Nephron (organoid): ENCODE measurements around the gene SLC31A1.
A peak's percentile ranks its signal among the peaks of the same experiment; 100 is the strongest.

ENCODE experiments used
- H3K27ac Mint-ChIP-seq, 3 experiments: 2 replicates each; pipeline ENCODE4 v1.8.0; 2020; ENCODE audit warnings: mixed read lengths in 3 of 3, mild to moderate bottlenecking in 2 of 3, moderate library complexity in 1 of 3
- H3K27me3 Mint-ChIP-seq: 2 replicates; pipeline ENCODE4 v1.8.0; 2021; ENCODE audit warnings: low read depth, mild to moderate bottlenecking, moderate library complexity, mixed read lengths
- H3K36me3 Mint-ChIP-seq: 2 replicates; pipeline ENCODE4 v1.8.0; 2020; ENCODE audit warnings: low read depth, mixed read lengths
- H3K4me1 Mint-ChIP-seq: 2 replicates; pipeline ENCODE4 v1.8.0; 2020; ENCODE audit warnings: mixed read lengths
- H3K4me3 Mint-ChIP-seq, 3 experiments: 2 replicates each; pipeline ENCODE4 v1.8.0; 2020; ENCODE audit warnings: mild to moderate bottlenecking in 3 of 3, mixed read lengths in 3 of 3, moderate library complexity in 2 of 3
- H3K9me3 Mint-ChIP-seq: 2 replicates; pipeline ENCODE4 v1.8.0; 2020; ENCODE audit warnings: mixed read lengths
- TF ChIP-seq, protein P1 (sequence below), 3 experiments: fragments of 200-600 bp; sonication (generic); IDR thresholded peaks; one replicate each; pipeline ENCODE4 v1.5.0; 2021; ENCODE audit warnings: antibody characterized with exemption in 3 of 3; ENCODE audit not compliant: unreplicated experiment in 3 of 3

The SLC31A1 gene

DNA sequence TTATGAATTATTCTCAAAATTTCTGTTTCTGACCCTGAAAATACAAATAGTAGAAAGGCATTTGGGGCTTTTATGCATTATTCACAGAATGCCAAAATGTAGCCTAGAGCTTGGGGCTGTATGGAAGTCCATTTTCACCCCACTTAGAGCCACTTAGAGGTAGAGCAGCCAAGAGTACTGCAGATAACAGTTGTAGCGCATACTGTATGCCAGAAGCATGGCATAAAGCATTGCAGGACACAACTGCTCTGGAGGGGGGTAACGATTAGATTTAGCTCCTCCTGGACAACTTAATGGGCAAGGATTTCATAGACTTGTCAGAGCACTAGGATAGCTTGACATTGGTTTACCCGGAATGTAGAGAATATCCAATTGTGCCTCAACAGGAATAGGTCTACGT lies 15.7 kb downstream of the SLC31A1 start:
- Mint-ChIP-seq H3K9me3 (no peaks in the 10 kb centered on the region), H3K4me1 (no peaks in the 10 kb centered on the region), H3K27me3 (no peaks in the 10 kb centered on the region)

DNA sequence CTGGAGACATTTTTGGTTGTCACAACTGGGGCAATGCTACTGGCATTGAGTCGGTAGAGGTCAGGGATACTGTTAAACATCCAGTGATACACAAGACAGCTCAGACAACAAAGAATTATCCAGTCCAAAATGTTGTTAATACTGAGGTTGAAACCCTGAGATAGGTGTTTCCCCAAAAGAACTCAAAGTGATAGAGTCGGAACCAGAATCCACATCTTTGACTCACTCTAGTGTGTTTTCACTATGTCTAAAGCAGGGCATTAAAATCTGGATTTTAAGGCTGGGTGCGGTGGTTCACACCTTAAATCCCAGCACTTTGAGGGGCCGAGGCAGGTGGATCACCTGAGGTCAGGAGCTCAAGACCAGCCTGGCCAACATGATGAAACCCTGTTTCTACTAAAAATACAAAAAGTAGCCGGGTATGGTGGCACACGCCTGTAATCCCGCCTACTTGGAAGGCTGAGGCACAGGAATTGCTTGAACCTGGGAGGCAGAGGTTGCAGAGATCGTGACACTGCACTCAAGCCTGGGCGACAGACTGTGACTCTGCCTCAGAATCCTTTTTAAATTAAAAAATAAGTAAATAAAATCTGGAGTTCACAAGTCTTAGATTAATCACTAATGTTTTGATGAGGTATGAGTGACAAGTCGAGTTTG lies 17.0 kb downstream of the SLC31A1 start:
- no peak overlapping the region for H3K4me3 Mint-ChIP-seq
- no peaks in the 10 kb centered on the region for H3K9me3 Mint-ChIP-seq
- TF ChIP-seq, protein P1, sequence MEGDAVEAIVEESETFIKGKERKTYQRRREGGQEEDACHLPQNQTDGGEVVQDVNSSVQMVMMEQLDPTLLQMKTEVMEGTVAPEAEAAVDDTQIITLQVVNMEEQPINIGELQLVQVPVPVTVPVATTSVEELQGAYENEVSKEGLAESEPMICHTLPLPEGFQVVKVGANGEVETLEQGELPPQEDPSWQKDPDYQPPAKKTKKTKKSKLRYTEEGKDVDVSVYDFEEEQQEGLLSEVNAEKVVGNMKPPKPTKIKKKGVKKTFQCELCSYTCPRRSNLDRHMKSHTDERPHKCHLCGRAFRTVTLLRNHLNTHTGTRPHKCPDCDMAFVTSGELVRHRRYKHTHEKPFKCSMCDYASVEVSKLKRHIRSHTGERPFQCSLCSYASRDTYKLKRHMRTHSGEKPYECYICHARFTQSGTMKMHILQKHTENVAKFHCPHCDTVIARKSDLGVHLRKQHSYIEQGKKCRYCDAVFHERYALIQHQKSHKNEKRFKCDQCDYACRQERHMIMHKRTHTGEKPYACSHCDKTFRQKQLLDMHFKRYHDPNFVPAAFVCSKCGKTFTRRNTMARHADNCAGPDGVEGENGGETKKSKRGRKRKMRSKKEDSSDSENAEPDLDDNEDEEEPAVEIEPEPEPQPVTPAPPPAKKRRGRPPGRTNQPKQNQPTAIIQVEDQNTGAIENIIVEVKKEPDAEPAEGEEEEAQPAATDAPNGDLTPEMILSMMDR (IDR thresholded peaks at IDR 0.05; ENCODE audit: unreplicated experiment in 3 of 3): no peak
- H3K27ac Mint-ChIP-seq: no peak overlapping the region
- no peaks in the 10 kb centered on the region for H3K27me3 Mint-ChIP-seq
- no peaks in the 10 kb centered on the region for H3K36me3 Mint-ChIP-seq
- H3K4me1 Mint-ChIP-seq: no peaks in the 10 kb centered on the region

More for the DNA sequence above, 15.7 kb downstream of the SLC31A1 start:
- H3K36me3 Mint-ChIP-seq: no peaks in the 10 kb centered on the region
- TF ChIP-seq, protein P1 (IDR thresholded peaks at IDR 0.05; ENCODE audit: unreplicated experiment in 3 of 3): no peak
- H3K4me3 Mint-ChIP-seq: no peak overlapping the region
- no peak overlapping the region for H3K27ac Mint-ChIP-seq

DNA sequence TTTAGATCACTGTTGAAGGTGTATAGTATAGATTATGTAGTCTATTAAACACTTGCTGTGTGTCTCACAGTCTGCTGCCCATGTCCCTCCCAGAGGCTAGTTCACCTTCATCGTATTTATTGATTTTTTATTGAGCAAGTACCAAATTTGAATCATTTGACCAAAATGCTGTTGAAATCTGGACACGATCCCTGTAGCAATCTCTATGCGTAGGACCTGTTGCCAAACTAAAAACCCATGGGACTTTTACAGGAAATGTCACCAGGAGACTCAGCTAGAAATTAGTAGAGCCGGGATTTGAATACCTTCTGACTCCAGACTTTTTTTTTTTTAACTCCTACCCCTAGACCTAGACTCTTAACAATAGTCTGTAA lies 17.5 kb downstream of the SLC31A1 start:
- Mint-ChIP-seq H3K27ac (no peak overlapping the region), H3K9me3 (no peaks in the 10 kb centered on the region), H3K36me3 (no peaks in the 10 kb centered on the region), H3K4me1 (no peaks in the 10 kb centered on the region), H3K4me3 (no peak overlapping the region), H3K27me3 (no peaks in the 10 kb centered on the region)
- TF ChIP-seq, protein P1 (IDR thresholded peaks at IDR 0.05; ENCODE audit: unreplicated experiment in 3 of 3): no peak

DNA sequence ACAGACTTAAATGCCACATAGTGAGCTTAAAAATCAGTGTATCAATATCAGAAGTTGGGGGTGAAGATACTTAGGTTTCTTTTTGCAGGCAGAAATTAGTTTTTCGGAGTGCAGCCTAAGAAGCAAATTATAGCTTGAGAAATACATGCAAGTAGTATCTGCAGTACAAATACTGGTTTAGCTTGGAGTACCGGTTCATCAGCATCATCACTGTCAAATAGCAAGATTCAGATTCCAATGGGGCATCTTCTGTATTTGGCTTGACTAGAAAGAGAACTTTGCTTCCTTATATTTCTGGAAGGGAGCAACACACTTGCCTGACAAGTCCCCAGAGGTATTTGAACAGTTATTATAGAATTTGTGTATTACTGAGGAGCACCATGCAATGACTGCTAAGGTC lies 19.8 kb downstream of the SLC31A1 start:
- Mint-ChIP-seq H3K27me3 (no peaks in the 10 kb centered on the region), H3K4me3 (no peak overlapping the region), H3K36me3 (no peaks in the 10 kb centered on the region), H3K27ac (no peak overlapping the region), H3K4me1 (no peaks in the 10 kb centered on the region), H3K9me3 (no peaks in the 10 kb centered on the region)
- TF ChIP-seq, protein P1 (IDR thresholded peaks at IDR 0.05; ENCODE audit: unreplicated experiment in 3 of 3): no peak

DNA sequence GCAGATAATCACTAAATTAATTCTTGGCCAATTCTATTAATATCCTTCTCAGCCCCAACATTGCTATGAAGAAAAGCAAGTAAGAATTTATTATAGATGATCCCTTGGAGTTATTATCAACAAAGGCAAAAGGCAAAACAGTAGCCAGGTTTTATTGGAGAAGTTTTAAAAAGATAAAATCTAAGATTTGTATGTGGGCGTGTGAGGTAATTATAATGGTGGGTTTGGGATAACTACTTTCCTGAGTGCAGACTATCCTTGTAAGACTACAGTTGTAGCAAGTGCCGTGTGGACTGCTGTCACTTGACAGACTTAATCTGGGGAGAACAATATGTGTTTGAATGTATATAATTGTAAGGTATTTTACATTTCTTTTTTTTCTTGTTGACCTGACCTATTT lies 23.2 kb downstream of the SLC31A1 start:
- H3K27ac Mint-ChIP-seq: no peak overlapping the region
- peaks cover 13% of the 10 kb centered on the region for H3K36me3 Mint-ChIP-seq
- no peak overlapping the region for H3K4me3 Mint-ChIP-seq
- H3K4me1 Mint-ChIP-seq: no peaks in the 10 kb centered on the region
- H3K27me3 Mint-ChIP-seq: no peaks in the 10 kb centered on the region
- TF ChIP-seq, protein P1 (IDR thresholded peaks at IDR 0.05; ENCODE audit: unreplicated experiment in 3 of 3): no peak
- H3K9me3 Mint-ChIP-seq: peaks cover 4% of the 10 kb centered on the region

DNA sequence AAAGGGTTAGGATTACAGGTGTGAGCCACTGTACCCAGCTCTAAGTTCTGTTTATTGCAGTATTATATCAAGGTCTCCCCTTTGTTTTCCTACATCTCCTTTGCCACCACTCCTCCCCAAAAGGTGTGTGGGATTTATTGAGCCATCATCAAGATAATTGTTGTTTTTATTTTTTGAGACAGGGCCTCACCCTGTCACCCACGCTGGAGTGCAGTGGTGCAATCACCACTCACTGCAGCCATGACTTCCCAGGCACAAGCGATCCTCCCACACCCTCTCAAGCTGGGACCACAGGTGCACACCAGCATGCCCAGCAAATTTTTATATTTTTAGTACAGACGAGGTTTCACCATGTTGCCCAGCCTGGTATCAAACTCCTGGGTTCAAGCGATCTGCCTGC lies 24.6 kb downstream of the SLC31A1 start:
- peaks cover 6% of the 10 kb centered on the region for H3K9me3 Mint-ChIP-seq
- no peaks in the 10 kb centered on the region for H3K27me3 Mint-ChIP-seq
- H3K4me1 Mint-ChIP-seq: no peaks in the 10 kb centered on the region
- H3K36me3 Mint-ChIP-seq: peaks cover 17% of the 10 kb centered on the region
- H3K27ac Mint-ChIP-seq: peak overlapping the region in 1 of 3 experiments; percentile 48
- TF ChIP-seq, protein P1 (IDR thresholded peaks at IDR 0.05; ENCODE audit: unreplicated experiment in 3 of 3): no peak
- no peak overlapping the region for H3K4me3 Mint-ChIP-seq
